Testis (tissue), 2 donors: ENCODE measurements around the gene HSPG2.

Experiments
- CTCF ChIP-seq, 3 experiments: fragments of 450-650 bp in 2 of 3; fragments of 200-600 bp in 1 of 3; sonication (generic) in 1 of 3; IDR thresholded peaks; one replicate each; pipeline ENCODE4 v1.5.1; 2016 to 2019; ENCODE audit warnings: antibody characterized with exemption in 3 of 3, mild to moderate bottlenecking in 2 of 3, moderate library complexity in 1 of 3
- POLR2A ChIP-seq: fragments of 450-650 bp; IDR thresholded peaks from one replicate; pipeline ENCODE4 v1.6.1; 2017; ENCODE audit warnings: antibody characterized with exemption, mild to moderate bottlenecking, moderate library complexity

GRCh38 chr1:21878840-21879478 is 58.2 kb downstream of the HSPG2 start:
- TF ChIP-seq POLR2A = no peak
- TF ChIP-seq CTCF (IDR thresholded peaks at IDR 0.05) = no peak
